SK-N-DZ (cell line): ENCODE data around the gene ADAMTS17.

Experiments used
- DNase-seq: peaks from one replicate; pipeline ENCODE4 v3.0.0-alpha.2; 2015; ENCODE audit warnings: low spot score

ADAMTS17 gene

DNA sequence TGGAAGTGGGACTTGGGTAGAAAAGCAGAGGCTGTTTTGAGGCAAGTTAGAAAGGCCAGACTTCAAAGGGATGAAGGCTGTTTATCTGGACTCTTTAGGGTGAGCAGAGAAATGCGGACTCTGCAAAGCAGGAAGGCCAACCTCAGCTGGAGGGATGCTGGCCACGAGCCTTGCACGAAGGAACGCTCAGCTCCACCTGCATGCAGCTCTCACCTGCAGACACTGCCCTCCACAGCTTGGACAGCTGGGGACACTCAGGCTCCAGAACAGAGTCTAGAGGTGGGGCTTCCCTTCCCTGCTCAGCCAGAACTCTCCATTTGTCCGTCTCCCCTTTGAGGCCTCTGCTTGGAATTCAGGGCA, 229.7 kb downstream of the ADAMTS17 start:
- no peak for DNase-seq

DNA sequence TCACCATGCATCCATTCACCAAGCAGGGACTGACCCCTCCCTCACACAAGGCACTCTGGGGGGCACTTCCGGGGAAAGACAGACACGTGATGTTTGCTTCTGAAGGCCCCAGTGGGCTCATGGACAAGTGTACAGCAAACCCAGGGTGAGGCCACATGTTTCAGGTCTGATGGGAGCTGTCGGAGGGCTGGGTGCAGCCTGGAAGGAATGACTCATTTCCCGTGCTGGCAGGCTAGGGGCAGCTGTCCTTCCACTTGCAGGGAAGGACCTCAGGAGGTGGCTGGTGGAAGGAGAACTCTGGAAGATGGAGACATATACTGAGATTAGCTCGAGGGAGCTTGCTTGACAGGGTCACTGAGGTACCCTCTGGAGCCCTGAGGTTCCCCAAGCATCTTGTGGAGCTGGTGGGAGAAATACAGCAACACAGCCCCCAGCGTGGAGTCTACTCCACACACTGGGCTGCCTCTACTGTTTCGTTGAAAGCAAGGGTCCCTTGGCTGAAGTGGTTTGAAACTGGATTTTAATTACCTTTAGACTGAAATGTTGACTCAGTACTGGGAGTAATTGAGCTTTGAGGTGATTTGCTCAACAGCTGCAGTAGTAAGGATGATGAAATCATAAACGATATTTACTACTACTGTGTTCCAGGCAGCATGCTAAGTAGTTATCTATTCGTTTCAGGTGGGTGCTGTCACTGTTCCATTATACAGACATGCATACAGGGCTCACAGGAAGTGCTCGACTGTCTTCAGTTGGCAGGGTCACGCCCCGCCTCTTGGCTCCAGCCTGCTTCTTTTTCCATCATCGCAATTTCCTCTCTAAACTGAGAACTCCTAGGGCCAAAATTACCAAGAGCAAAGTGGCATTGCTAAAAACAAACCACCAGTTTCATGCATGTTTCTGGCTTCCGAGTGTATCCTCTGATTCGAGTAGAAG, 230.4 kb downstream of the ADAMTS17 start:
- DNase-seq: no peak

DNA sequence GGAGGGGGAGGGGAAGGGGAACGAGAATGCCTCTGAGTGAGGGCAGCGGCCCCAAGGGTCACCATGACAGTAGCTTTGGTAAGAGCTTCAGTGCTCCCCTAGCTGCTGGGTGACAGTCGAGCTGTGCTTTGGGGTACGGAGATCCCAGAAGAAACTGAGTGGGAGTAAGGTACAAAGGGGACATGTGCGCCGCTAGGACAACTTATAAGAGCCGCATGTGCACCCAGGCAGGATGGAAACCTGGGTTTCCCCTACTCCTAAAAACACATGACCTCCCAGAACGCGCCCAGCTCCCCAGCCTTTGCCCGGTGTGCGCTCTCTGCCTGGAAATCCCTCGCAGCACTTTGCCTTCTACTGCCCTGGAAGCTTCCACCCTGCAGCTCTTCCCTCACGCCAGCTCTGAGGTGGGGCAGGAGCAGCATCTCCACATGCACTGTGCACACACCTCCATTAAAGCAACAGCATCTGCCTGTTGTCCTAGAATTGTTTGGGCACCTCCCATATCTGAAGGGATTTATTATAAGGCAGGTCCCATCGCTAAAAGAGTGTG, 232.2 kb downstream of the ADAMTS17 start:
- DNase-seq: no peak

DNA sequence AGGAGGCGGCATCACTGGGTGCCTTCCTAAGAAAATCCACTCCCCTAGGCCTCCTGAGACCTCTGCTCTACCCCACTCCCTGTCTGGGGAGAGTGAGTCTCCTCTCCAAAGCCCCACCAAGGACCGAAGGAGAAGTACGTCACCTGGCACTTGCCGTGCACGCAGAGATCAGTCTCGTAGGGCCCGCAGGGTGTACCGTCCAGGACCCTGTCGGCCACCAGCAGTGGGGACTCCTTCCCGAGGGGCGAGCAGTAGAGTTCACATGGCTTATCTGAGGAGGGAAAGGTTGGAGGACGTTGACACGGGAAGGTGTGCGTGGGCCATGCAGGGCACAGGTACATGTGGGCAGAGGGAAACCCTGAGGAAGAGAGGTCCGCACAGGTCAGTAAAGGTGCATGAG, 232.9 kb downstream of the ADAMTS17 start:
- no peak for DNase-seq

DNA sequence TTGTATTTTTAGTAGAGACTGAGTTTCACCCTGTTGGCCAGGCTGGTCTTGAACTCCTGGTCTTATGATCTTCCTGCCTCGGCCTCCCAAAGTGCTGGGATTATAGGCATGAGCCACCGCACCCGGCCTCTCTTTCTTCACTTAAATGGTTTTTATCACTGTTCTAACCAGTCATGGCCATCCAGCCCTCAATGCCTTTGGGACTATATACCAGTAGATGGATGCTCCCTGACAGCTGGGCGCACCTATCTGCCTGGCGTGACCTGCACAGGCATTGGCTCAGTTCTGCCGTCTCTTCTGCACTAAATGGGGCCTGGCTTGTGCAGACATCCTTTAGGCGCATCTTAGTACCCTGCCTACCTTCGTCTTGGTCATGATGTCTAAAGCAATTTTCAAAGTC, 233.4 kb downstream of the ADAMTS17 start:
- DNase-seq: no peak

DNA sequence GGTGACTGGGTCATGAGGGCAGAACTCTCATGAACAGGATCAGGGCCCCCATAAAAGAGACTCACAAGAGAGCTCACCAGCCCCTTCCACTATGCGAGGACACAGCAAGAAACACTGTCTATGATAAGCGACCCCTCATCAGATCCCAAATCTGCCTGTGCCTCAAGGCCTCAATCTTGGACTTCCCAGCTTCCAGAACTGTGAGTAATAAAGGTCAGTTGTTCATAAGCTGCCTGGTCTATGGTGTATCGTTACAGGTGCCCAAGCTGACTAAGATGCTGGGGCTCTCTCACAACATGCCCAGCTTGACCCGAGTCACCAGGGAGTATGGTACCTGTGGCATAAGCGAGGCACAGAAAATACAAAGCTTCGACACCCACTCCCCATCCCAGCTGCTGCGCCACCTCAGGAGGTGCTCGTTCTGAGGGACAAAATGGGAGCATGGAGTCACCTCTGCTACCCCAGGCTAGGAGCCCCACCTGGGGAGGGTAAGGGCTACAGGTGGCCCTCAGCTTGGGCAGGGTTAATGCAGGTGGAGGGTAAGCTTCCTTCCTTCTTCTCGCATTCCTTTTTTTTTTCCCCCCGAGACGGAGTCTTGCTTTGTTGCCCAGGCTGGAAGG, 234.1 kb downstream of the ADAMTS17 start:
- no peak for DNase-seq

DNA sequence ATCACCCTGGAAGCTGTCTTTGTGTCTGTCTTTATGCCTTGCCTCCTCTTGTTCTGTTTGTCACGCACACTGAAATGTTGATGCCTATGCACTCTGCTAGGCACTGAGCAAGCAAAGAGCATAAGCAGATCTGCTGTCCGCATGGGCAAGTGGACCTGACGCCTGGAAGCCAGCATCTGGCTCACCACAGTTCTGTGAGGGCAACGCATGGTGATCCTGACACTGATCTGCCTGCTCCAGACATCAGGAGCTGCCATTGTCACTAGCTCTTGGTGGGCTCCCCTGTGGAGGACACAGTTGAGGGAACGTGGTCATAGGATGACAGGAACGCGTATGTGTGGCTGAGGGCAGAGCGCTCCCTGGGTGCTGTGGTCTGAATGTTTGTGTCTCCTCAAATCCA, 234.6 kb downstream of the ADAMTS17 start:
- DNase-seq: no peak

DNA sequence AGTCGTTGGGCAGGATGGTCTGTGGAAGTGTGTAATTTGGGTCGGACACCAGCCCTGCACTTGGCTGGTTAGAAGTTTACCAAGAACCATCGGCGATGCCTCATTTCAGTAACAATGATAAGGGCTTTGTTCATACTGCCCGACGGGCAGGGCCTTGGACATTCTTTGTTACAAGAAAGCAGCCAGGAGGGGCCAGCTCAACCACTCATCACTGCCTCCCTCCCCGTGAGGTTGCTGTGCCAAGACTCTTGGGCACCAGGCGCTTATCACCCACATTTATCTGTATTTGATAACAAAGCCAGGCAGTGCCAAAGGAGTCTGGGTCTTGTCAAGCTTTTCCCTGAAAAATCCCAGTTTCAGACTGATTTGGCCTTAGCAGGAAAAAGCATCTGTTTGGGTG, 235.0 kb downstream of the ADAMTS17 start:
- peak; percentile 11 for DNase-seq

DNA sequence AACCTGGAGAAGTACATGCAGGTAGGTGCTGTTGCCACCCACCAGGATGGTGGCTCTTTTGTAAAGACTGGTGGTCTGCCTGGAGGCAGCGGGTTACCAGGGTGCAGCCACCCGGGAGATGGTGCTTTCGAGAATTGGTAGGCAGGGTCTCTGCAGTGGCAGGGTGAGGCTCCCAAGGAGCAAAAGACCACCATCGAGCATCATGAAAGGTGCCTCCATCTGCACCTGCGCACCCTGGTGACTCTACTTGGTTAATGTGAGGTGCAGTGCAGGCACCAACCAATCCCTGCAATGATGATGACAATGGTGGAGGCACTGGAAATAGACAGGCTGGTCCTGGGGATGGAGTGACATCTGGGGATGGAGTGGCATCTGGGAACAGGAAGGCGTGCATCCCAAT, 236.7 kb downstream of the ADAMTS17 start:
- no peak for DNase-seq

DNA sequence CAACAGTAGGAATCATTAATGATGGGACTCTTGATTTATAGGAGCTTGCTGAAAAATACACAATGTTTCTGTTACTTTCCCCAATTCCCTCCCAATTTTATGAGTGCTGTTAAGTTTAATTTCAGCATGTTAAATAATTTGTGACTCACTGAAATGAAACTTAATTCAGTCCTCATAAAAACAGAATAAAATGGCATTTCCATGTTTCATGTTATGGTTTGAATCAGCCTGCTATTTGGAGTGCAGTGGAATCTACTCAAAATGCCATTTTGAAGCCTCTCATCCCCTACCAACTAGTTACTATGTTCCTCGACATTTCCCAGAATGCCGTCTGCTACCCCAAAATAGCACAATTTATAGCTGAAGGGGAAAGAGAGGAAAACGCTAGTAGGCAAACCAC, 237.5 kb downstream of the ADAMTS17 start:
- no peak for DNase-seq

DNA sequence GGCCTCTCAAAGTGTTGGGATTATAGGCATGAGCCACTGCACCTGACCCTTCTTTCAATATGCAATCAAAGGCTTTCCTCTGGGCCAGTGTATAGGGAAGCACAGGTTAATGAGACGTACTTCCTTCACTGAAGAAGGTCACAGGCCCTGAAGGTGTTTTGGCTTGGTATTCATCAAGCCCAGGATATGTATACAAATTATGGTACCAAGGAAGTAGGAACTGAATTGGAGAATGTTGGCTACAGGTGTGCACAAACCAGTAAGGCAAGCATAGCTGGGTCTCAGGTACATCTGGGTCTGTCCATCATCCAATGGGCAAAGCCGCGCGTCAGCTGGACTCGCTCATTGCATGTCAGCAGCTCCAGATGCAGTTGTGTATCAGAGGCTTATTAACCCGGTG, 237.9 kb downstream of the ADAMTS17 start:
- DNase-seq: no peak

DNA sequence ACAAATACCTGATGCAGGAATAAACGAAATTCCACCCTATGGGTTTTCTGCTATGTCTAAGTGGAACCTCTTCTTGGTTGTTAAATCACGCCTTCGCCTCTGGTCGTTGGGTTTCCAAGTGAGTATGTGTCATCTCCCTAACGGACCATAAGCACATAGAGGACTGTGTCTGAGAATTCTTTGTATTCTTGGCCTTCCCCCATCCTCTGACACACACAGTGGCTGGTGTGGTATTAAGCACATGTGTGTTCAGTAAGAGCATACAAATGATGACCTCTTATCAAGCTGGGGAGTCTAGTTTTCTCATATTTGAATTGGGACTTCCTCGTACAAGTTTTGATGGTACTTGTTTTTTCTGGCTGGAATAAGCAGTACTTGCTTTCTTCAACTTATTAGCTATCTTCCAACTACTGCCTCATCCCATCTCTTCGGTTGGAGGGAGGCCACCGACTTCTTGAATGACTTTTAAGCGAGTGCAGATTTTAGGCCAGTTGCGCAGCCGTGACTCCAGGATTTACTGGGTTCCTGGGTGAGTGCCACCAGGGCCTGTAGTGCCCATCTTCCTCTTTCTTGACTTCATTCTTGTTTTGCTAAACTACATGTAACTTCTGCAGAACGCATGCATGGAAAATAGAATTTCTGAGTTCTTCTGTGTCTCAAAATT, 240.2 kb downstream of the ADAMTS17 start:
- DNase-seq: no peak

DNA sequence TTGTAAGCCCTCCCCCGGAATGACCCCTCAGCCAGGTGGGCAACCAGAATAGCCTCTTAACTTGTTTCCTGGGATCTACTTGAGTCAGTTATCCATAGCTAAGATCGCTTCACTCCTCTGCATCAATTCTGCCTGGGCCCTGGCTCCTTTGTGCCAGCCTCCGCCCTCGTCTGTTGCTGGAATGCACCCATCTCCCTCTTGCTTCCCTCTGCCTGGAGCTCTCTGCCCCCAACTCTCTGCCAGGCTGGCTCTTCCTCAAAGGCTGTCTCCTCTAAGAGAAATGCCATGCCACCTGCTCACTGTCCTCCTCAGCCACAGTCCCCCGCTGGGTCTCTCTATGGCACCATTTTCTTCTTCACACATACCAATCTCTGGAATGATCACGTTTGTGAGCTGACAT, 240.8 kb downstream of the ADAMTS17 start:
- DNase-seq: no peak

DNA sequence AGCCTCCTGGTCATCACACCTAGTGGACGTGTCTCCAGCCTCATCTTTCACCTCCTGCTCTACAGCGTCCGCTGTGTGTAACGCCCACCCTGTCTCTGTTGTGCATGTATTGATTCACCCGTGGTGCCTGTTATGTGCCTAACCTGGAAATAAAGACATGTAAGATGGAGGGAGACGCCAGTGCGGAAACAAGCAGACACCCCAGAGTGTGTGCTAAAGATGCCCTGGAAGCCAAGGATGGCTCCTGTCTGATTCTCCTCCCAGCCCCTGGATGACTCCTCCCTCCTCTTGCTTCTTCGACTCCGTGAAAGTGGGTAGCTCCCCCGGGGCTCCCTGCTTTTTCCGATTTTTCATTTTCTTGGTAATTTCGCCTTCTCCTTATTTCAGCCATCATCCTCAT, 241.8 kb downstream of the ADAMTS17 start:
- DNase-seq: no peak

DNA sequence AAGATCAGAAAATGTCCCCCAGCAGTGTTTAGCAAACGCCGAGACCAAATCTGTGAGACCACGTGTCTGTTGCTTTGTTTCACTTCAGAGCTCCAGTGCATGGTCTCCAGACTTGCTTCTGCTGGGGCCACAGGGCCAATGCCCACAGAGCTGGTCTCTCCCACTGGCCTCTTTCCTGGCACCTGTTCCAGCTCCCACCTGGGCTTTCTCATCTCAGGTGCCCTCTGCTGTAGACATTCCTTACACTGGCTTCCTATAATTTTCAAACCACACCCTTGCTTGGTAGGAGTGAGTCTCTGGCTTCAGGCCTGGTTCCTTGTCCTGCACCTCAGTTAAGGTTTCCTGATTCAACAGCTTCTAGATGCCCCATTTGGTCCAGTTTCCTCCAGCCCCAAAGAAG, 243.1 kb downstream of the ADAMTS17 start:
- no peak for DNase-seq

DNA sequence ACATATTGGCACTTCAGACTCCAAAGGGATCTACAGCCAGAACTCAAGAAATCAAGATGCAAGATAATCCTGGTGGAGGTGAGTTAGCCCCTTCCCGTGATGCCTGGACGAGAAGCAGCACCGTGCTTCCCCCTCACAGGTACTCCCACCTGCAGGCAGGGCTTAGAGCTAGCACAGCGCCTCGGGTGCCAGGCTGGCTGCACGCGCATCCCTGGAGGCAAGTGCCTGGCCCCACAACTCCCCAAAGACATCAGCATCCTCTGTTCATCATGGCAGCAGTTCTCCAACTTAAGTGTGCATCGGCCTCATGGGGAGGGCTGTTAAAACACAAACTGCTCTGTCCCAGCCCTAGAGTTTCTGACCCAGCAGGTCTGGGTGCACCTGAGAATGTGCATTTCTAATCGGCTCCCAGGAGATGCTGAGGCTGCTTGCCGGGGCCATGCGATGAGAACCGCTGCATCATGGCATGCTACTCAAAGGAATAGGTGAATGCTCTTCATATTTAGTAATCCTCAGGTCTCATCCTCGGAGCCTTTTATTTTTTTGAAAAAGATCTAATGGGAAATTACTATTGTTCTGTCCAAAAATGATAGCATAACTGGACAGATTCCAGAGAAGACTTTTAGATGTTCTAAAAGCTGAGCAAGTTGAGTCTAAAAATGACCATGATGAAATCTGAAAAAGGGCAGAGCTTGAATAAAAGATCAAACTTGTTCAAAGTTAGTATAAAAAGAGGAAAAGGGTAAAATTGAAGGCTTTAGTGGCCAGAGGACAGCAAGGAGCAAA, 244.2 kb downstream of the ADAMTS17 start:
- no peak for DNase-seq

DNA sequence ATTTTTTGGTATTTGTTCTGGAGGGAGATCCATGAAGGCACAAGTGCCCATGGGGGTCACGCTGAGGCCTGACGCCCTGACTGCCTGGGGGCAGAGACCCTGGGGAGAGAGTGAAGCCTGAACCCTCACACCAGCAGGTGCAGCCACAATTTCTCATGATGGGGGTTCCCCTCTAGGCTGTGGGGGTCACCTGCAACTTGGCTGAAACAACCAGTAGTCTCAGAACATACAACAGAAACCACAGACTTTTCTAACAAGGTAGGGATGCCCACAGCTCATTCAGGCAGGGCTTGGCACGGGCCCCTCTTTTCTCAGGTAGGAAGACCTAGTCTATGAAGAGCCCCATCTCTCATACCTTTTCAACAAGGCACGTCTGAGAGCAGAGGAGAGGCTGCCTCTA, 245.1 kb downstream of the ADAMTS17 start:
- no peak for DNase-seq

DNA sequence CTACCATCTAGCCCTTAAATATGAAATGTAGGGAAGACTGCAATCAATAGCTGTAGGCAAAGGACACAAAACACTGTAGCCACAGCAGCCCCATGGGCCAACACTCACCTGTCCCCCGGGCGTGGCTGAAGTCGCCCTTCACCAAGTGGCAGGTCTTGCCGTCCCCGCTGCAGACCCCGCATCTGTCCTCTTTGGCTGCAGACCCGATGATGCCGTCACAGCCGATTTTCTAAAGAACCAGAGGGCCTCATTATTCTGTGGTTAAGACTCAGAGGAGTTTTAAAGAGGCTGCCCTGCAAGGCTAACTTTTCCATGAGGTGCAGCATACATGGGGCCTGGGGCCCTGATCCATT, 245.6 kb downstream of the ADAMTS17 start:
- no peak for DNase-seq

DNA sequence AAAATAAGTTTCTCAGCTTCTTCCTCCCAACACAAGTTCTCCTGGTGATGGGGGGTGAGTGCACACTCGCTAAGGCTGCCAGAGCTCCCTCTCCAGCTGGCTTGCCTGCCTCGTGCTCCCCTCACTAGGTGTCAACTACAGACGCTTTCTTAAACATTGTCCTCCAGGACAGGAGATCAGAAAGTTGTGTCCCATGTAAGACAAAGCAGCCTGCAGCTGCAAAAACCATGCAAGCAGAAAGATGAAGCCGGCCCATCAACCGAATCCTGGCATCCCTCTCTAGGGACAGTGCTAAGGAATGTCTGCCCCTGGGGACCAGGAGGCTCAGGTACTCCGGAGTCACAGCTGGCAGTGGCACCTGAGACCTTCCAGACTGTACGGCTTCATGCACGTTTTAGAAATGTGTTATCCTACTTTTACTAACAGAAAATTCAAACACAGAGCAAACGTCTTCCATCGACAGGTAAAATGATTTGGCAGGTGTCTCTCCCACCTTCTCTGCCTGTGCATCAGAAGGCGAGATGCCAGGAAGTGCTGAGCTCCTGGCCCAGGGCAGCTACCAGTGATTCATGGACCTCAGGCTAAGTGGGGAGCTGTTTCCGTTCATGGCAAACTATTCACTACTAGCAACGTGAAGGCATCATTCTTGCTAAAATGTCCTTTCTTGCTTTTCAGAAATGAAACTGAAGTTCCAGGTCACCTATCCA, 246.1 kb downstream of the ADAMTS17 start:
- no peak for DNase-seq

DNA sequence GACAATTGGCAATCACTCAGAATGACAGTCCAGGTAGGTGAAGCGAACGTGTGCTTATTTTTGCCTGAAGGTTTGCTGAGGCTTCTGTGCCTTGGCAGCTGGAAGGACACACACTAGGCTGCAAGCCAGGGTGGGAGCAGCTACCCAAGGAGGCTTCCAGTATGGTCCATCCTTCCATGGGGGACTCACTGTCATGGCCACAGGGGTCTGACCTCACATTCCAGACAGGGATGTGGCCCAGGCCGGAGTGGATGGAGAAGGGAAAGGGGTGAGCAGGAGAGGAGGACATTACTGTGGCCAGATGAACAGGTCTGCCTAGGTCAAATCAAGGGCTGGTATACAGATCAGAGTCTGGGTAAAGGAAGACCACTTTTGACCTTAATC, 247.7 kb downstream of the ADAMTS17 start:
- DNase-seq: no peak
